DND-41 (cell line): ENCODE results near the gene DHX32.
"Not testable (repeated sequence)": the region's sequence is repeated elsewhere in the genome, so short reads cannot be mapped to it uniquely, and the experiment has no call there.

Source experiments
- ATAC-seq: fragments of 200-7000 bp; cut with Tn5 transposase; 3 replicates; pipeline ENCODE4 v1.9.1; 2021; ENCODE audit warnings: low read depth; ENCODE audit not compliant: insufficient read depth
- DNase-seq: peaks from one replicate; pipeline ENCODE4 v3.0.0-alpha.2; 2020
- H2AFZ ChIP-seq: 2 replicates; pipeline ENCODE4 v1.6.0; 2012; ENCODE audit warnings: low read depth, low read length
- H3K27ac ChIP-seq: 2 replicates; pipeline ENCODE4 v1.5.1; 2012; ENCODE audit warnings: low read length, inconsistent platforms
- H3K27me3 ChIP-seq: fragments of 200-600 bp; sonication (generic); 2 replicates; pipeline ENCODE4 v1.6.0; 2012; ENCODE audit warnings: low read length, mild to moderate bottlenecking, inconsistent platforms; ENCODE audit not compliant: insufficient read depth, poor library complexity
- H3K36me3 ChIP-seq: 2 replicates; pipeline ENCODE4 v1.5.1; 2012; ENCODE audit warnings: low read length, inconsistent platforms; ENCODE audit not compliant: insufficient read depth
- H3K4me1 ChIP-seq: 2 replicates; pipeline ENCODE4 v1.5.1; 2012; ENCODE audit warnings: mild to moderate bottlenecking, low read length; ENCODE audit not compliant: insufficient read depth
- H3K4me2 ChIP-seq: 2 replicates; pipeline ENCODE4 v1.6.0; 2012; ENCODE audit warnings: mild to moderate bottlenecking, moderate library complexity, low read length, inconsistent platforms; ENCODE audit not compliant: insufficient read depth
- H3K4me3 ChIP-seq, 2 experiments: fragments of 200-600 bp in 1 of 2; shearing (Covaris generic) in 1 of 2; 2 replicates each; pipeline ENCODE4 v1.5.1; 2012 to 2016; ENCODE audit warnings: inconsistent platforms in 2 of 2, low read length in 2 of 2, mild to moderate bottlenecking in 2 of 2, low read depth in 1 of 2, moderate library complexity in 1 of 2
- H3K79me2 ChIP-seq: 2 replicates; pipeline ENCODE4 v1.6.0; 2012; ENCODE audit warnings: low read length, inconsistent platforms; ENCODE audit not compliant: insufficient read depth
- H3K9ac ChIP-seq: 2 replicates; pipeline ENCODE4 v1.6.0; 2012; ENCODE audit warnings: low read depth, mild to moderate bottlenecking, inconsistent platforms, low read length, moderate library complexity
- H3K9me3 ChIP-seq: 2 replicates; pipeline ENCODE4 v1.5.1; 2012; ENCODE audit warnings: low read length, moderate library complexity, mild to moderate bottlenecking, inconsistent platforms; ENCODE audit not compliant: insufficient read depth, severe bottlenecking
- H4K20me1 ChIP-seq: 2 replicates; pipeline ENCODE4 v1.6.0; 2012; ENCODE audit warnings: low read length; ENCODE audit not compliant: insufficient read depth
- CTCF ChIP-seq: IDR thresholded peaks from 2 replicates; pipeline ENCODE4 v1.5.1; 2012; ENCODE audit warnings: borderline replicate concordance, low read length, moderate library complexity, mild to moderate bottlenecking; ENCODE audit not compliant: poor library complexity, severe bottlenecking; ENCODE audit errors: extremely low read depth
- EZH2 ChIP-seq: IDR thresholded peaks from 3 replicates; pipeline ENCODE4 v1.6.1; 2012; ENCODE audit warnings: borderline replicate concordance, low read depth, mild to moderate bottlenecking, moderate library complexity, low read length, inconsistent platforms; ENCODE audit not compliant: severe bottlenecking

The DHX32 gene

GRCh38 chr10:125916977-125917376 is 35.9 kb upstream of the DHX32 start:
- H3K36me3 ChIP-seq: no peaks in the 10 kb centered on the region
- peaks cover 5% of the 10 kb centered on the region for H3K27me3 ChIP-seq
- H3K9ac ChIP-seq: no peak overlapping the region
- no peak overlapping the region for H3K4me2 ChIP-seq
- no peak overlapping the region for H2AFZ ChIP-seq
- no peak overlapping the region for H3K27ac ChIP-seq
- H3K4me1 ChIP-seq: no peaks in the 10 kb centered on the region
- H4K20me1 ChIP-seq: no peaks in the 10 kb centered on the region
- no peak for TF ChIP-seq EZH2
- TF ChIP-seq CTCF: no peak
- no peaks in the 10 kb centered on the region for H3K9me3 ChIP-seq
- ATAC-seq (no peak), DNase-seq (no peak)
- H3K79me2 ChIP-seq: no peaks in the 10 kb centered on the region
- H3K4me3 ChIP-seq: no peak overlapping the region

GRCh38 chr10:125913277-125913676 is 32.2 kb upstream of the DHX32 start:
- H3K4me3 ChIP-seq, H3K9me3 ChIP-seq, H3K79me2 ChIP-seq, H4K20me1 ChIP-seq, H3K27me3 ChIP-seq, ATAC-seq, H3K36me3 ChIP-seq, H3K4me1 ChIP-seq, H3K9ac ChIP-seq, DNase-seq, H3K27ac ChIP-seq, H3K4me2 ChIP-seq, H2AFZ ChIP-seq: not testable (repeated sequence)

- no peak for ATAC-seq
- peaks cover 5% of the 10 kb centered on the region for H3K27me3 ChIP-seq
- DNase-seq: no peak
Observed at GRCh38 chr10:125911990-125912389, 30.9 kb upstream of the DHX32 start.

GRCh38 chr10:125911145-125911544 is 30.1 kb upstream of the DHX32 start:
- Histone ChIP-seq H3K27ac (no peak overlapping the region), H3K79me2 (no peaks in the 10 kb centered on the region), H3K9ac (no peak overlapping the region), H2AFZ (no peak overlapping the region), H3K27me3 (peaks cover 5% of the 10 kb centered on the region), H4K20me1 (no peaks in the 10 kb centered on the region), H3K36me3 (no peaks in the 10 kb centered on the region), H3K4me1 (no peaks in the 10 kb centered on the region), H3K4me3 (no peak overlapping the region), H3K9me3 (no peaks in the 10 kb centered on the region), H3K4me2 (no peak overlapping the region)
- DNase-seq (no peak), ATAC-seq (no peak)
- no peak for TF ChIP-seq EZH2
- TF ChIP-seq CTCF: no peak

More at GRCh38 chr10:125911990-125912389, 30.9 kb upstream of the DHX32 start:
- Histone ChIP-seq H3K9ac (no peak overlapping the region), H4K20me1 (no peaks in the 10 kb centered on the region), H3K4me2 (no peak overlapping the region), H2AFZ (no peak overlapping the region), H3K27ac (no peak overlapping the region), H3K36me3 (no peaks in the 10 kb centered on the region), H3K4me3 (no peak overlapping the region), H3K4me1 (no peaks in the 10 kb centered on the region), H3K9me3 (no peaks in the 10 kb centered on the region), H3K79me2 (no peaks in the 10 kb centered on the region)
- no peak for TF ChIP-seq EZH2
- TF ChIP-seq CTCF: no peak

- H3K36me3 ChIP-seq, H3K9ac ChIP-seq, H3K4me2 ChIP-seq, H3K4me3 ChIP-seq, H3K9me3 ChIP-seq, H2AFZ ChIP-seq, H3K79me2 ChIP-seq, DNase-seq, H3K4me1 ChIP-seq, ATAC-seq, H3K27ac ChIP-seq, H4K20me1 ChIP-seq, H3K27me3 ChIP-seq: not testable (repeated sequence)
Observed at GRCh38 chr10:125909491-125909890, 28.4 kb upstream of the DHX32 start.

- H3K79me2 ChIP-seq, H4K20me1 ChIP-seq, H3K27me3 ChIP-seq, H3K36me3 ChIP-seq, H3K9me3 ChIP-seq, ATAC-seq, H2AFZ ChIP-seq, H3K27ac ChIP-seq, H3K4me2 ChIP-seq, DNase-seq, H3K4me3 ChIP-seq, H3K4me1 ChIP-seq, H3K9ac ChIP-seq: not testable (repeated sequence)
Observed at GRCh38 chr10:125908813-125909212, 27.7 kb upstream of the DHX32 start.
